ENCODE data around the gene ZBTB7C.

Gene ZBTB7C

DNA sequence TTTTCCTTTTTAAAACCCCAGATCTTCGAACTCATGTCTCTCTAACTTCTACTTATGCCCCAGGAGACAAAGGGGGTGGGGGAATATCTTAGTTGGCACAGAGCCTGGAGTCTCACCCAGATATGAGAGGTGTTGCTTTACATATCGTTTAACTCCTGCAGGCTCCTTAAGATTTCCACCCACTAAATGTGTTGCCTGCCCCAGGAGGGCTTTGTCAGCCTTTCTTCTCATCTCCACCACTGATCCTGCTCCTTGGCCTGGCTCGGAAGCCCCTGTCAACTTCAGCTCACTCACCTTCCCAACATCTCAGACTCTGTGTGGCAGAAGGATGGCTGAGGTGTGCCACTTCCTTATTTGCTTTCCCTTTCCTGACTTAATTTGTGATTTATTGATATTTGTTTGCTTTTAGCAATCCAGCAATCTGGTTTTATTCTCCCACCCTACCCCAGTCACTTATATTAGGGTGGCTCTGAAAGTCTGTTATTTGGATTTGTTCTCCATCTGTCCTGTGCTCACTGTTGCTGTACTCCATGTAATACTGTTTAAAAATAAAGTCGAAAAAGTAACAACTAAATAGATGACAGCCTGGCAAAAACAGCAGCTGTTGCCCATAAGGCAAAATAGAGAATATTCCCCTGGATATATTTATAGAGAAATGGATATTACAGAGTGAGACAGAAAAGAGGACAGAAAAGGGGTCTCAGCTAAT lies 200.6 kb downstream of the ZBTB7C start:
- DNase-seq = no peak

- DNase-seq = no peak
Observed at GRCh38 chr18:48207733-48208132, 201.4 kb downstream of the ZBTB7C start.

- no peak for DNase-seq
Observed at GRCh38 chr18:48206887-48207286, 202.3 kb downstream of the ZBTB7C start.

DNA sequence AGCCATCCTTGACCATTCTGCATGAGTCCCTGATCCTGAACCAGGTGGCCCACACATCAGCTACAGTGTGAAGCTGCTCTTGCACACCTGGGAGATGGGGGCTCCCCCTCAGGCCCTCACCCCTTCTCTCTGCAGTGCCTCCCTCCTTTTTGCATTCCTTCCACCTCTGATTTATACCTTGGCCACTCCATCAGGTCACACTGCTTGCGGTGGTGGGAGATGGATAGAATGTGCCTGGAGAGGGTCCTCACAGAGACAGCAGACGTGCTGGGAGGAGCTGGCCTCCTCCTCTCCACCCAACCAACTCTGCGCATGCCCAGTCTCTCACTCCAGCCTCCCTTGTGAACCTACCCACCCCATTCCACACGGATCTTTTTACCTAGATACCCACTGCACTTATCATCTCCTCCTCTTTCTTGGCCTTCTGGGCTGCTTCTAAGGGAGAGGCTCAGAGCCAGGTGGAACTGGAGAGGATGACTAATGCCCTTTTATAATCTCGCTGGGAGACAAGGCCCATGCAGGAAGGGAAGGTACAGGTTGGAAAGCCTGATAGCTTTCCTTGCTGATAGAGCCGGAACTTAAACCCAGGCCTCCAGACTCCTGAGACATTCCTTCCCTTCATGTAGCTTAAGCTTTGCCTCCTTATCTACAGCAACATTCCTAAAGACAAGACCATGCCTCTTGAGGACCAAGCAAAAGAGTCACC lies 205.1 kb downstream of the ZBTB7C start:
- DNase-seq = no peak

DNA sequence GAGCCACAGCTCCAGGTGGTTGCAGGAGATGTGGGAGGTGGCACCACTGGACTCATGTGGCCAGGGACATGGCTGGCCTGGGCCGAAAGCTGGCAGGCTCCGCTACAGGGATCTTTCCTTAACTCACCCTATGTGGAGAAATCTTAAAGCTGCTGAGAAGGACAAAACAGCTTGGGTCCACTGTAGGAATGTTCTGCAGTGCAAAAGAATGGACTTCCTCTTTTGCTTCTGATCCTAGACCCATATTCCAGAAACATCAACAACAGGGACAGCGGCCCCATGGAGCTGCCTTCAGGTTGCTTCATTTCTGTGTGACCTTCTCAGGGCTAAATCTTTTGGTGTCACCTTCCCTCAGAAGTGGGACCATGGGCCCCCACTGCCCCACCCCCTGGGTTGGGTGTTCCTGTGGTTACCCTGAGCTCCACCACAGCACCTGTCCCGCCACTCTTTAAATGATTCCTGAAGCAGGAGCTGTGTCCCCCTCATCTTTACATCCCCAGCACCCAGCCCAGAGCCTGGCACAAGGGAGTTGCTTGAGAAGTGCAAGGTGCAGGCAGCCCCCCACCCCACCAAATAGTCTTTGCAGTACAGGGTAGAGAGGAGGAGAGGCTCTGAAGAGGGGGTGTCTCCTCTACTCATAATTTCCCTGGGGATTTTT lies 205.8 kb downstream of the ZBTB7C start:
- no peak for DNase-seq

DNA sequence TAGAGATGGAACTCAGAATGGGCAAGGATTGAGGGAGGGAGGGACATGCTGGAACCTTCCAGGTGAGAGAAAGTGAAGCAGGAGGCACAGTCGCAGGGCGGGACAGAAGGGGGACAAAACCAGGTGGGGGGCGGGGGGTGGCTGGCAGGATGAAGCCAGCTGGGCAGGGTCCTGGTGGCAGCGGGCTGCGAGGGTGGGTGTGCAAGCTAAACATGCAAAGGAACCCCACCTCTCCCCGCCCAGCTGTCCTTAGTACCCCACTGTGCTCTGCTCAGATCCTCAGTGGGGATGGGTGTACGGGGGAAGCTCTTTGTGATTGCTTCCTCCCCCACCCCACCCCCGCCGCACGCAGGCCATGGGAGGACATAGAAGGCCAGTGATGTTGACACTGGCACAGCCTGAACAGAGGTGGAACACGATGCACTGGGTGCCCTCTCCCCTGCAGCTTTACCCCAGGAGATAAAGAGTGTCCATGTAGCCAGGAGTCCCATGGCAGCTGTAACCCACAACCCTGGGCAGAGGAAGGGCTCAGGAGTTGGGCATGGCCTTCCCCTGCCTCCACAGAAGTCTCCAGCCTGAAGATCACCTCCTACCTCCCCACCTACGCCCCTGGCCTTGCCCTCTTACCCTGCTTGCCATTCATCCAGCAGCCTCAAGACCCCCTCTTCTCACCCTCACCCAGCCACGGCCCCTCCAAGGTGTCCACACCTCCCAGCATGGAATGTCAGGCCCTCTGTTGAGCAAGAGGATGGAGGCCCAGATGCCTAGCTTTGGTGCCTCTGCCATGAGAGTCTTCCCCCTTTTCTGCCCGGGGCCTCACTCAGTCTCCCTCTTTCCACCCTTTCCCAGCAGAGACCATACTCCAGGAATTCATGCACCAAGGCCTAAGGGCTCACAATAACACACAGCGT lies 206.6 kb downstream of the ZBTB7C start:
- no peak for DNase-seq

DNA sequence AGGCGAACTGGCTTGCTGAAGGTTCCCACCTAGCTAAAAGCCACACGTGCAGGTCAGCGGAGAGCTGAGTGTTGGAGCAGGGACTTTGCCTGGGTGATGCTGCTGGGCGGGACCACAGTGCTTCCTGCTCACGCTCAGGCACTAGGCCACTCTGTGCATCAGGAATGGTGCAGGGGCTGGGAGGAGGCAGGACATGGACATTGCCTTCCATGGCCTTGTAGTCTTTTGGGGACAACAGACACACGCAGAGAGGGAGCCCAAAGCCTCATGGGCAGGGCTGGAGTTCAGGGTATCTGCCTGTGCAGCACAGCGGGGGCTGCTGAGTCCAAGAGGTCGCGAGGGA lies 207.2 kb downstream of the ZBTB7C start:
- DNase-seq = no peak

- no peak for DNase-seq
Observed at GRCh38 chr18:48201337-48202005, 207.7 kb downstream of the ZBTB7C start.

- no peak for DNase-seq
Observed at GRCh38 chr18:48200631-48201336, 208.4 kb downstream of the ZBTB7C start.

DNA sequence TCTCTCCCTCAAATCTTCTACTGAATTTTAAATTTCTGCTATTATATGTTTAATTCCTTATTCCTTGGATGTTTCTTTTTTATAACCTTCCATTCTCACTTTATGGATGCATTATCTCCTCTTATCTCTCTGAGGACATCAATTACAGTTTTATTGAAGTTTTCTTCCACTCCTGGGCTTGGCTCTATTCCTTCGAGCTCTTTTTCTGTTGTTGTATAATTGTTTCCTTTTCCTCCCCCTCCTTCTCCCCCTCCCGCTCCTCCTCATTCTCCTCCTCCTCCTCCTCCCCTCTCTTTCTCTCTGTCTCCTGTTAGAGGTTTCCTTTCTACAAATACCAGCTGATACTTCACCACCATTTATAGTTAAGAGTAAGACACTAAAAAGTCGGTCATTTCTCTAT lies 209.8 kb downstream of the ZBTB7C start:
- no peak for DNase-seq

- no peak for DNase-seq
Observed at GRCh38 chr18:48197819-48198218, 211.4 kb downstream of the ZBTB7C start.

GRCh38 chr18:48195787-48196186 lies 213.4 kb downstream of the ZBTB7C start:
- no peak for DNase-seq

GRCh38 chr18:48194591-48195181 lies 214.5 kb downstream of the ZBTB7C start:
- DNase-seq = no peak

DNA sequence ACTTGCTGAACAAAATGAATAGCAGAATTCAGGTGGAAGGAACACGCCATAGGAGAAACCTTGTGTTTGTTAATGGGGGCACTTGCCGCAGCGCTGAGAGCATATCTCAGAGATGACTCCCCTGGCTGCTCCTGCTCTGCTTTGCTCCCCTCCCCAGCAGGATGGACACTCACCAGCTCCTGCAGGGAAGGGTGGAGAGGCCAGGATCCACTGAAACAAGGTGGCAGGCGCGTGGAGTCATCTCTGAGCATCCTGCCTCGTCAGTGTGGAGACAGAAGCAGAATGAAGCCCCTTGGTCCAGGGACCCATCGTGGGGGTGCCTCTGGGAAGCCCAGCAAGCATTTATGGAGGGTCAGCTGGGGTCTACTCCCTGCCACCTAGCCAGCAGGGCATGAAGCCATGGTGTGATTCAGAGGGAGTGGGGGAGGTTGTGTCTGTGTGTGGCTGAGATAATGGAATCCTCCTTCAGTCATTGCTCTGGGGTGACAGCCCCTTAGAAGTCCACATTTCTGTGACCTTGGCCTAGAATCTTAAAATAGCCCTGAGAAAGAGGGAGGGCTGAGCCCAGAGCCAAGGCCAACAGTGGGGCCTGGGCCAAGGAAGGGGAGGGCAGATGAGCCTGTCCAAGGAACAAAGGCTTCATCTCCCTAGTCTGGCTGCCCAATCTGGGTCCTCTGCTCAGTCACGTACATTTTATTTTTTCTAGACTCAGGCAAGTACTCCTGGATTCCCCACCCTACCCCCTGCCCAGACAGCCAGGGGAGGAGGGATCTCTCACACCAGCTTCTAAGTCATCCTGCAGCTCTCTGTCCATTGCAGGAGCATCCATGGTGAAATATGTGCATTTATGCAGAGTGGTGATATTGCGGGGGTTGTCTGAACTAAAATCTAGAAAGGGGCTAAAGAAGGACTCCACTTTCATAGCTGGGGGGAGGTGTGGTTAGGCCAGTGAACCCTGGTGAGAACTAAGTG lies 215.4 kb downstream of the ZBTB7C start:
- no peak for DNase-seq

DNA sequence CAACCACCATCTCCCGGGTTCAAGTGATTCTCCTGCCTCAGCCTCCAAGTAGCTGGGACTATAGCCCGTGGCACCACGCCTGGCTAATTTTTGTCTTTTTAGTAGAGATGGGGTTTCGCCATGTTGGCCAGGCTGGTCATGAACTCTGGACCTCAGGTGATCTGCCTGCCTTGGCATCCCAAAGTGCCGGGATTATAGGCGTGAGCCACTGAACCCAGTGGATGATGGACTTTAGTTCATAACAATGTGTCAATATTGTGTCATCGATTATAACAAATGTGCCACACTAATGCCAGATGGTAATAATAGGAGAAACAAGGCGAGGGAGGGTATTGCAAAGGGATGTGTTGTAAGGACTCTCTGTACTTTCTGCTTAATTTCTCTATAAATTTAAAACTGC lies 216.6 kb downstream of the ZBTB7C start:
- DNase-seq = no peak

DNA sequence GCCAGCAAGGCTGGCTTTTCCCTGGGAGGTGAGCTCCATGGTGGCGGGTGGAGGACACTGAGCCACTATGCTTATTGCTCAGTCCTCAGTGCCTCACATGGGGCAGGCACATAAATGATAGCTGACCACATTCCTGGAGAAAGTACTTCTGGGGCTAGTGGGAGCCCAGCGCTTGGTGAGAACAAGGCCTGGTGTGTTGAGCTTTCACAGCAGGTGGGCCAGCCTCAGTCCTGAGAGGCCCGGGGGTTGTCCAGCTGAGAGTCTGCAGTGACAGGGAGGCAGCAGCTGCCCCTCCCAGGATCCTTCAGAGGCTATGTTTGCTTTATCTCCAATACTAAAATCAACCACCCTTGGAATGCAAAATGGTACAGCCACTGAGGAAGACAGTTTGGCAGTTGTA lies 217.7 kb downstream of the ZBTB7C start:
- DNase-seq = no peak

- DNase-seq = no peak
Observed at GRCh38 chr18:48190994-48191393, 218.2 kb downstream of the ZBTB7C start.

DNA sequence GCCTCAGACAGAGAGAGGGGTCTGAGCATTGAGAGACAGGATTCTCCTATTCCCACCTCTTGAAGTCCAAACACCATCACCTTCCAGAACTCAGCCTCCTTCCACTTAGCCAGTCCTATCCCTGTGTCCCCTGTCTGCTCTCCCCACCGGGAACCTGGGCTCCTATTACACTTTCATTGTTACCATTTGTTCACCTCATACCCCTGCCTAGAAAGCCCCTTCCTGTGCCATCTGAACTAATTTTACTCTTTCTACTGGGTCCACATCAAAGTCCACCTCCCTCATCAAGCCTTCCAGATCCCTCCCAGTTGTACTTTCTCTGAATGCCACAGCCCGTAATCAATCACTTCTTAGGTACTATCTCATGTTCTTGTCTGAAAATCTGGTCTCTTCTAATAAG lies 220.6 kb downstream of the ZBTB7C start:
- no peak for DNase-seq

DNA sequence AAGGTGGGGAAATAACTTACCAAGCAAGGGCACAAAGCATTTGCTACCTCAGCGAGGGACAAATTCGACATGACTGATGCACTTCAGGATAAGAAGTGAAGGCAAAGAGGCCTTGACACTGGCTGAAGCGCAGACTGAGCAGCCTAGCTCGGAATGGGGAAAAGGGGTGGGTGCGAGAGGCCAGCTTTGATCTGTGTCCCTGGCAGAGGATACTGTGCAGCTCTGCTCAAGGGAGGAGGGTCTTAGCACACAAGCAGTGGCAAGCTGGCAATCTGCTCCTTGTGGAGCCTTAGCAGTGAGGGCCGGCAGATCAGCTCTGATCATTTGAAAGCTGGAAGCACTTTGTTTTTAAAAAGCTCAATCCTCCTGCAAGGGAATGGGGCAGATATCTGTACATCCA lies 222.3 kb downstream of the ZBTB7C start:
- DNase-seq = no peak

DNA sequence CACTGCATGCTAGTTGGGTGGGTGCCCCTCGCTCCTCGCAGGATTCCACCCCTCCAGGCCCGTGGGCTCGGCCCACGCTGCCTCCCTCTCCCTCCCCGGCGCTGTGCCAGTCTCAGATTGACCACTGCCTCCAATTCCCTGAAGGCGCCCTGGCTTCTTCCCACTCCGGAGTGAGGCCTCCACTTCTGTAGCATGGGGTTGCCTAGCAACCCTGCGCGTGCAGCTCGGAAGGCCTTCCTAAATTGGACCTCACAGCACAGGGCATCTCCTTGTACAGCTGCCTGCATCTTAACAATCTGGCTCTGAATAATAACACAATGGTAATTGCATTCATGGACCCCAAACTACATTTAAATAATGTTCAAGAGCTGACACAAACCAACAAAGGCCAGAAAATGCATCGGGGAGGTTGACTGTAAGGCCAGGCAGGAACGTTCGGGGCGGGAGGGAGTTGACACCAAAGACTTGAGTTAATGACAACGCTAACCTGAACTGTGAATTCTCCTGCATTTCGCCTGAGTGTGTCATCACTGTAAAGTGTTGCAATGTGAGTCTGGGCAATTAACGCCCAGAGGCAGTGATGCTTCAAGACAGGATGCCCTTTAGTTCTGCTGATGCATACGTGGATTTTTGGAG lies 222.9 kb downstream of the ZBTB7C start:
- no peak for DNase-seq

Measured in inflammatory macrophage (primary cell).